A549 (cell line): Measurements from ENCODE around the gene PTMS.

Source experiments
- BHLHE40 ChIP-seq: IDR thresholded peaks from 2 replicates; pipeline ENCODE4 v1.6.1; 2012; ENCODE audit warnings: low read depth, low read length, inconsistent platforms
- CTCF ChIP-seq: fragments of >200 bp; sonication (Bioruptor Twin); formaldehyde crosslinking; IDR thresholded peaks from 3 replicates; pipeline ENCODE4 v1.5.1; 2016
- ESRRA ChIP-seq: fragments of 150-350 bp; IDR thresholded peaks from 2 replicates; pipeline ENCODE4 v1.6.1; 2014; ENCODE audit warnings: mild to moderate bottlenecking, low read length, borderline replicate concordance
- HOXA7 ChIP-seq: fragments of 250-450 bp; sonication (Bioruptor Pico); IDR thresholded peaks from 2 replicates; pipeline ENCODE4 v1.5.0; 2020; ENCODE audit warnings: mild to moderate bottlenecking, moderate library complexity
- MAX ChIP-seq: IDR thresholded peaks from 2 replicates; pipeline ENCODE4 v1.6.1; 2012
- MAZ ChIP-seq: fragments of 150-350 bp; IDR thresholded peaks from 2 replicates; pipeline ENCODE4 v1.6.1; 2014; ENCODE audit warnings: antibody characterized with exemption, low read depth, low read length, borderline replicate concordance
- NR3C1 ChIP-seq: fragments of >200 bp; sonication (Bioruptor Twin); formaldehyde crosslinking; IDR thresholded peaks from 3 replicates; pipeline ENCODE4 v1.6.1; 2017
- POLR2A ChIP-seq: IDR thresholded peaks from 2 replicates; pipeline ENCODE4 v1.6.1; 2012; ENCODE audit warnings: mild to moderate bottlenecking, low read length
- RFX5 ChIP-seq: fragments of 450-650 bp; IDR thresholded peaks from 2 replicates; pipeline ENCODE4 v1.7.1; 2014; ENCODE audit warnings: antibody characterized with exemption, mild to moderate bottlenecking, moderate library complexity
- ZC3H11A ChIP-seq: fragments of 450-650 bp; IDR thresholded peaks from 2 replicates; pipeline ENCODE4 v1.6.1; 2014; ENCODE audit warnings: antibody characterized with exemption, mild to moderate bottlenecking

- TF ChIP-seq CTCF, result no peak
- TF ChIP-seq MAZ, result no peak
- no peak for TF ChIP-seq MAX
- TF ChIP-seq POLR2A, result no peak
- TF ChIP-seq RFX5, result no peak
- TF ChIP-seq ZC3H11A, result no peak
- no peak for TF ChIP-seq NR3C1
- TF ChIP-seq BHLHE40, result no peak
- TF ChIP-seq HOXA7, result no peak
- no peak for TF ChIP-seq ESRRA
These were observed 13.7 kb downstream of the PTMS start for GRCh38 chr12:6779708-6780432.
